Lung (tissue), 12 donors: Measurements from ENCODE around the gene UBE2H. TPM values are rescaled to one million over a fixed set of nuclear protein-coding genes. Genes with fewer than 3 reads are reported as not detected.

Source experiments
- ATAC-seq: fragments of 200-7000 bp; cut with Tn5 transposase; one replicate; pipeline ENCODE4 v1.9.1; 2020; ENCODE audit warnings: moderate number of reproducible peaks; ENCODE audit not compliant: insufficient read depth, low FRiP score
- DNase-seq, 3 donors: peaks; one replicate each; pipeline ENCODE4 v3.0.0-alpha.2; 2013 to 2017
- H3K27ac ChIP-seq, 2 donors: one replicate each; pipeline ENCODE4 v1.5.1; 2013; ENCODE audit warnings: mild to moderate bottlenecking in 2 of 2, moderate library complexity in 2 of 2, control low read depth in 1 of 2, inconsistent platforms in 1 of 2, low read depth in 1 of 2, low read length in 1 of 2
- H3K27me3 ChIP-seq, 3 donors: one replicate each; pipeline ENCODE4 v1.5.1; 2013; ENCODE audit warnings: low read length in 2 of 3; ENCODE audit not compliant: control insufficient read depth in 3 of 3, insufficient read depth in 3 of 3
- H3K36me3 ChIP-seq, 4 donors: one replicate each; pipeline ENCODE4 v1.5.1; 2013; ENCODE audit warnings: low read length in 4 of 4, mild to moderate bottlenecking in 1 of 4, moderate library complexity in 1 of 4; ENCODE audit not compliant: control insufficient read depth in 4 of 4, insufficient read depth in 4 of 4
- H3K4me1 ChIP-seq, 5 donors: one replicate each; pipeline ENCODE4 v1.5.1; 2013; ENCODE audit warnings: low read length in 5 of 5, mild to moderate bottlenecking in 2 of 5, moderate library complexity in 1 of 5; ENCODE audit not compliant: control insufficient read depth in 5 of 5, insufficient read depth in 5 of 5
- H3K4me3 ChIP-seq: one replicate; pipeline ENCODE4 v1.5.1; 2013; ENCODE audit warnings: mild to moderate bottlenecking, control low read depth, moderate library complexity
- H3K9ac ChIP-seq, 2 donors: one replicate each; pipeline ENCODE4 v1.5.1; 2013; ENCODE audit warnings: low read length in 2 of 2, control low read depth in 1 of 2; ENCODE audit not compliant: insufficient read depth in 1 of 2
- H3K9me3 ChIP-seq, 4 donors: one replicate each; pipeline ENCODE4 v1.5.1; 2013; ENCODE audit warnings: low read length in 3 of 4, mild to moderate bottlenecking in 1 of 4, moderate library complexity in 1 of 4; ENCODE audit not compliant: control insufficient read depth in 4 of 4, insufficient read depth in 3 of 4
- WGBS, 2 donors: extraction: QIAGEN DNeasy Blood & Tissue Kit; methylation state at CpG; one replicate each; pipeline ENCODE4 v1.1.7; 2013; 5-methylcytosine and 5-hydroxymethylcytosine counted together
- polyA plus RNA-seq, 2 donors: library from polyadenylated mRNA; stranded (reverse); fragments of 200-250 nt; gene quantifications; one replicate each; pipeline ENCODE4 v1.2.1, GENCODE V29; 2013
- total RNA-seq, 2 donors: library from RNA; depleted of rRNA in 1 of 2; stranded (reverse); fragments of >200 nt in 1 of 2; gene quantifications; one replicate each; pipeline ENCODE4 v1.2.1, GENCODE V29; 2014 to 2021
- TF ChIP-seq, protein P1 (sequence below): IDR thresholded peaks from 2 replicates; pipeline ENCODE4 v1.5.1; 2012; ENCODE audit warnings: mild to moderate bottlenecking; ENCODE audit errors: control extremely low read depth, extremely low read depth
- donor health status: control.
- donor health status: control.
- donor health status: Bipolar disorder and iron deficiency.
- donor health status: healthy.
- donor health status: DM: yes; HTN: yes; CAD: no.

UBE2H gene
- total and polyA plus RNA-seq, 4 donors, result 23.0 to 102 (median 49.7) TPM

DNA sequence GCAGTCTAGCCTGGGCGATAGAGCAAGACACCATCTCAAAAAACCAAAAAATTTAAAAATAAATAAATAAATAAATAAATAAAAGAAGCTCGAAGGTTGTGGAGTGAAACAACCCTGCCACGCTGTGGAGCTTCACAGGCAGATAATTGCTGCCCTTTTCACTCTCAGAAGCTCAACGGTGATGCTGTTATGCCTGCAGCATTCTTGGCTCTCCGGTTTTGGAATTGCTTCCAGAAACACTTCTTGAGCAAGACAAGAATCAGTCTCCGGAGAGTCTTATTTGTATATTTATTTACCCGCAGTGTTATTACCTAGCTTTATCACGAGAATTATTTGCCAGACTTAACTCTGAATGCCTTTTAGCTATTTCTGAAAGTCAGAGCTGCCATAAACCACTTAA, 40.5 kb upstream of the UBE2H start:
- WGBS, 2 donors, result 75 to 89% methylated on average over 8 of the region's 8 CpGs
- no peak for ATAC-seq
- no peak for DNase-seq
- TF ChIP-seq, protein P1, sequence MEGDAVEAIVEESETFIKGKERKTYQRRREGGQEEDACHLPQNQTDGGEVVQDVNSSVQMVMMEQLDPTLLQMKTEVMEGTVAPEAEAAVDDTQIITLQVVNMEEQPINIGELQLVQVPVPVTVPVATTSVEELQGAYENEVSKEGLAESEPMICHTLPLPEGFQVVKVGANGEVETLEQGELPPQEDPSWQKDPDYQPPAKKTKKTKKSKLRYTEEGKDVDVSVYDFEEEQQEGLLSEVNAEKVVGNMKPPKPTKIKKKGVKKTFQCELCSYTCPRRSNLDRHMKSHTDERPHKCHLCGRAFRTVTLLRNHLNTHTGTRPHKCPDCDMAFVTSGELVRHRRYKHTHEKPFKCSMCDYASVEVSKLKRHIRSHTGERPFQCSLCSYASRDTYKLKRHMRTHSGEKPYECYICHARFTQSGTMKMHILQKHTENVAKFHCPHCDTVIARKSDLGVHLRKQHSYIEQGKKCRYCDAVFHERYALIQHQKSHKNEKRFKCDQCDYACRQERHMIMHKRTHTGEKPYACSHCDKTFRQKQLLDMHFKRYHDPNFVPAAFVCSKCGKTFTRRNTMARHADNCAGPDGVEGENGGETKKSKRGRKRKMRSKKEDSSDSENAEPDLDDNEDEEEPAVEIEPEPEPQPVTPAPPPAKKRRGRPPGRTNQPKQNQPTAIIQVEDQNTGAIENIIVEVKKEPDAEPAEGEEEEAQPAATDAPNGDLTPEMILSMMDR, result no peak
- no peak overlapping the region for H3K9ac ChIP-seq
- H3K4me3 ChIP-seq, result no peak overlapping the region
- H3K27me3 ChIP-seq, result no peaks in the 10 kb centered on the region
- no peaks in the 10 kb centered on the region for H3K36me3 ChIP-seq
- no peak overlapping the region for H3K27ac ChIP-seq
- H3K4me1 ChIP-seq, result no peaks in the 10 kb centered on the region
- H3K9me3 ChIP-seq, result no peaks in the 10 kb centered on the region

DNA sequence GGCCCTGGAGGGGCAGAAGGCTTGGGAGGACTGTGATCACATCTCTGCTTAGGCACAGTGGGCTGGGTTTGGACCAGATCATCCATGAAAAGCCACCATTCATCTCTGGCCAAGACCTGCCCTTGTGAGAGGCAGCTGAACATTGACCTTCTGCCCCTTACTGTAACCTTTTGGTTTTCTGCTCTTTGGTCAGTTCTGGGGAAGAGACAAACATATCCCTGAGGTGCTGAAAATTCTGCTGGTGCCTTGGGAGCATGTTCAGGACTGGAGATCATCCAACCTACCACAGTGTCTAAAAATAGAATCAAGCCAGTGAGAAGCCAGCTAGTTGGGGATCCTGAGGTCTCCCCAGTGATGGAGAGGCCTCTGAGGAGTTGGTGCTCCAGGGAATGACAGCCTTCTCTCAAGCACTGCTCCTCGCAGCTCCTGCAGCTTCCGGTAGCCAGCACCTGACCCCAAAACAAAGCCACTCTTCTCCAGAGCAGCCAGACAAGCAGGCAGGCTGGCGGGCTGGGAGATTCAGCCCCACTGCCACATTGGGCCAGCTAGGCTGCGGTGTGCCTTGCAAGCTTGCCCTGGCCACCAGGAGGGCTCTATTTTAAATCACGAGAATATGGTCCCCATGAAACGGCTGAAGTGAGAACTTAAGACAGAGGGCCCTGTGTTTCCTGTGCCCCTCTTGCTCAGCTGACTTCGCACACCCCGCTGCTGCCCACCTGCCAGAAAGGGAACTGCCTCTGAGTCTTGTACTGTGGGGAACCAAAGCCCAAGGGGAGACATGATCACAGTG, 37.8 kb upstream of the UBE2H start:
- no peak overlapping the region for H3K4me3 ChIP-seq
- H3K4me1 ChIP-seq, result no peaks in the 10 kb centered on the region
- DNase-seq (no peak), ATAC-seq (no peak)
- 56 to 81% methylated on average over 8 of the region's 8 CpGs for WGBS, 2 donors
- H3K9me3 ChIP-seq, result no peaks in the 10 kb centered on the region
- no peak overlapping the region for H3K27ac ChIP-seq
- H3K36me3 ChIP-seq, result no peaks in the 10 kb centered on the region
- no peak overlapping the region for H3K9ac ChIP-seq
- no peaks in the 10 kb centered on the region for H3K27me3 ChIP-seq
- TF ChIP-seq, protein P1, result no peak

DNA sequence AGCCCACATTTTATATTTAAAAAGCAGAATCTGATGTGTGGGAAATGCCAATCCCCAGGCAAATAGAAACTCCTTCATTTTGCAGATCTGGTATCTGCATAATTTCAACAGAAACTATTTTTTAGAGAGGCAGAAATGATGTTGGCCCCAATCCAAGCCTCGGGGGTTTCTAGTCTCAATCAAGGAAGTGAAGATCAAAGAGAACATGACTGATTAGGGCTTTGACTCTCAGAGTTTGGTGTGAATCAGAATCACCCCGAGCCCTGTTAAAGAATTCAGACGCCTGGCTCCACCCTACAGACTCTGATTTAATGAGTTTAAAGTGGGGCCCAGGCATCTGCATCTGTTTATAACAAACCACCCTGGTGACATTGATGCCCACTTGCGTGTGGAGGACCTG, 36.7 kb upstream of the UBE2H start:
- Histone ChIP-seq H3K9ac (no peak overlapping the region), H3K36me3 (no peaks in the 10 kb centered on the region), H3K4me3 (no peak overlapping the region), H3K27ac (no peak overlapping the region), H3K27me3 (no peaks in the 10 kb centered on the region), H3K4me1 (no peaks in the 10 kb centered on the region), H3K9me3 (no peaks in the 10 kb centered on the region)
- DNase-seq, result peak in 2 of 3 donors; percentile 34 to 47
- no peak for ATAC-seq
- WGBS, 2 donors, result 37 to 43% methylated on average over 4 of the region's 4 CpGs
- TF ChIP-seq, protein P1, result no peak
